Measurements from ENCODE around the gene GPR61.

The GPR61 gene

GRCh38 chr1:109508873-109509175 is 30.8 kb upstream of the GPR61 start:
- no peak for TF ChIP-seq CTCF (conservative IDR thresholded peaks at IDR 0.05; ENCODE audit: low read depth, low read length)
- peak overlapping the region; percentile 64 for H3K4me3 ChIP-seq (ENCODE audit: low read depth, low read length)
- DNase-seq (ENCODE audit: low read depth): no peak

GRCh38 chr1:109509176-109510134 is 30.2 kb upstream of the GPR61 start, which contains the start of gene AMIGO1:
AMIGO1 (minus strand) TSS chr1:109509727; CDS start chr1:109508912, 815 bp downstream.
- H3K4me3 ChIP-seq (ENCODE audit: low read depth, low read length): peak within 1 kb of the TSS; percentile 64
- no peak for TF ChIP-seq CTCF (conservative IDR thresholded peaks at IDR 0.05; ENCODE audit: low read depth, low read length)
- peak; percentile 26 for DNase-seq (ENCODE audit: low read depth)

- no peak for TF ChIP-seq CTCF (conservative IDR thresholded peaks at IDR 0.05; ENCODE audit: low read depth, low read length)
- no peak overlapping the region for H3K4me3 ChIP-seq (ENCODE audit: low read depth, low read length)
- no peak for DNase-seq (ENCODE audit: low read depth)
Observed at GRCh38 chr1:109513110-109513710, 26.5 kb upstream of the GPR61 start.

GRCh38 chr1:109514846-109515245 is 24.8 kb upstream of the GPR61 start:
- H3K4me3 ChIP-seq (ENCODE audit: low read depth, low read length): no peak overlapping the region
- DNase-seq (ENCODE audit: low read depth): no peak
- no peak for TF ChIP-seq CTCF (conservative IDR thresholded peaks at IDR 0.05; ENCODE audit: low read depth, low read length)

GRCh38 chr1:109516872-109517271 is 22.8 kb upstream of the GPR61 start:
- TF ChIP-seq CTCF (conservative IDR thresholded peaks at IDR 0.05; ENCODE audit: low read depth, low read length): no peak
- no peak for DNase-seq (ENCODE audit: low read depth)
- H3K4me3 ChIP-seq (ENCODE audit: low read depth, low read length): no peak overlapping the region

- H3K4me3 ChIP-seq (ENCODE audit: low read depth, low read length): no peak overlapping the region
- TF ChIP-seq CTCF (conservative IDR thresholded peaks at IDR 0.05; ENCODE audit: low read depth, low read length): no peak
- no peak for DNase-seq (ENCODE audit: low read depth)
Observed at GRCh38 chr1:109517337-109517736, 22.3 kb upstream of the GPR61 start.
